ENCODE data around the gene TUBA4A.

Gene TUBA4A

DNA sequence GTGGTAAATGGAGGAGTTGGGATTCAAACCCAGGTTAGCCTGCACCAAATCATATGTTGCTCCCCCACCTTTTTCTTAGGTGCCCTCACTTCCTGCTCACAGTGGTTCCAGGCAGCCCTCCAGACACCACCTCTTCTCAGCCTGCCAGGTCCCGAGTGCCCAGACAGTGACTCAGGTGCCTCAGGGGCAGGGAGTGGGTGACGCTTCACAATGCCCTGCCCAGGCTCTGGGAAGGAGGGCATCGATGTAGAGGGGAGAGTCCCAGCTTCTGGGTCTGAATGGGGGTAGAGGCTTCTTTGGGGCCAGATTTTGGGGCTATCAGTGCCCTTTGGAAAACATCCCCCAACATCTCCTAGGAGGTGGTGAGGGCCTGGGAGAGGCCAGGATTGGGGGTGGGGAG is 20.2 kb upstream of the TUBA4A start:
- TF ChIP-seq, protein P1, sequence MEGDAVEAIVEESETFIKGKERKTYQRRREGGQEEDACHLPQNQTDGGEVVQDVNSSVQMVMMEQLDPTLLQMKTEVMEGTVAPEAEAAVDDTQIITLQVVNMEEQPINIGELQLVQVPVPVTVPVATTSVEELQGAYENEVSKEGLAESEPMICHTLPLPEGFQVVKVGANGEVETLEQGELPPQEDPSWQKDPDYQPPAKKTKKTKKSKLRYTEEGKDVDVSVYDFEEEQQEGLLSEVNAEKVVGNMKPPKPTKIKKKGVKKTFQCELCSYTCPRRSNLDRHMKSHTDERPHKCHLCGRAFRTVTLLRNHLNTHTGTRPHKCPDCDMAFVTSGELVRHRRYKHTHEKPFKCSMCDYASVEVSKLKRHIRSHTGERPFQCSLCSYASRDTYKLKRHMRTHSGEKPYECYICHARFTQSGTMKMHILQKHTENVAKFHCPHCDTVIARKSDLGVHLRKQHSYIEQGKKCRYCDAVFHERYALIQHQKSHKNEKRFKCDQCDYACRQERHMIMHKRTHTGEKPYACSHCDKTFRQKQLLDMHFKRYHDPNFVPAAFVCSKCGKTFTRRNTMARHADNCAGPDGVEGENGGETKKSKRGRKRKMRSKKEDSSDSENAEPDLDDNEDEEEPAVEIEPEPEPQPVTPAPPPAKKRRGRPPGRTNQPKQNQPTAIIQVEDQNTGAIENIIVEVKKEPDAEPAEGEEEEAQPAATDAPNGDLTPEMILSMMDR (IDR thresholded peaks at IDR 0.05; ENCODE audit: low read length, missing control alignments): no peak
- no peak overlapping the region for H3K4me3 ChIP-seq (replicated peaks; ENCODE audit: low read depth, low read length)
- DNase-seq (ENCODE audit: low read depth): no peak

DNA sequence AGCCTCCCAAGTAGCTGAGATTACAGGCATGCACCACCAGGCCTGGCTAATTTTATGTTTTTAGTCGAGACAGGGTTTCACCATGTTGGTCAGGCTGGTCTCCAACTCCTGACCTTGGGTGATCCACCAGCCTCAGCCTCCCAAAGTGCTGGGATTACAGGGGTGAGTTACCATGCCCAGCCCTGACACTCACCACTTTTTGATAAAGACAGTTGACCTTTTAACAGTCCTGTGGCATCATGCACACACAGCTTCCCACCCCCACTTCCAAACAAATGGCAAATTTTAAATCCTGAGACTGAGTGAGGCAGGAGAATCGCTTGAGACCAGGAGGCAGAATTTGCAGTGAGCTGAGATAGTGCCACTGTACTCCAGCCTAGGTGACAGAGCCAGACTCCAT is 19.3 kb upstream of the TUBA4A start:
- TF ChIP-seq, protein P1 (IDR thresholded peaks at IDR 0.05; ENCODE audit: low read length, missing control alignments): no peak
- no peak for DNase-seq (ENCODE audit: low read depth)
- H3K4me3 ChIP-seq (replicated peaks; ENCODE audit: low read depth, low read length): no peak overlapping the region

DNA sequence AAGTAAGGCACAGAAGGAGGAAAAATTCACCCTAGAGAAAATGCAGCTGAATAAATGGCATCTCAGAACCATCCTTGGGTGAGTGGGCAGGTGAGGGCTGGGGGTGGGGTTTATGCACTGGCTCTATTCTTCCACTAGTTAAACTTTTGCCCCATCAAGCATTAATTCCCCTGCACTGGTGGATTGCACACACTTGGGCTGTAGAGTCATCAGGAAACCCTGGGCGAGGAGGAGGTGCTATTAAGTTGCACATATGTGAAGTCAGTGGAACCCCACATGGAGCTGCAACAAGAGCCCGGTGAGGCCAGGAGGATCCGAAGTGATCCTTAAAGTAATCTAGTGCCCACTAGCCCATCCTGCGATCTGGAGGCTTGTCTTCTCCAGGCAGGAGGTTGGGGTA is 18.6 kb upstream of the TUBA4A start:
- no peak for DNase-seq (ENCODE audit: low read depth)
- no peak overlapping the region for H3K4me3 ChIP-seq (replicated peaks; ENCODE audit: low read depth, low read length)
- TF ChIP-seq, protein P1 (IDR thresholded peaks at IDR 0.05; ENCODE audit: low read length, missing control alignments): no peak

DNA sequence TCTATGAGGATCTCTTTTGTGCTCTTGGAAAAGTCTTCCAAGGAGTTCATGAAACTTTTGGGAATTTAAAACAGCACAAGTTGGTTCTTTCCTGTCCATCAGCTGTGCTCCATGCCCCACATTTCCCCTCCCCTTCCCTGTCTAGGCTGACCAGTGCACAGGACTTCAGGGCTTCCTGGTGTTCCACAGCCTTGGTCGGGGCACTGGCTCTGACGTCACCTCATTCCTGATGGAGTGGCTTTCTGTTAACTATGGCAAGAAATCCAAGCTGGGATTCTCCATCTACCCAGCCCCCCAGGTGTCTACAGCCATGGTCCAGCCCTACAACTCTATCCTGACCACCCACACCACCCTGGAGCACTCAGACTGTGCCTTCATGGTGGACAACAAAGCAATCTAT is 17.3 kb upstream of the TUBA4A start:
- H3K4me3 ChIP-seq (replicated peaks; ENCODE audit: low read depth, low read length): no peak overlapping the region

GRCh38 chr2:219270055-219270372 is 16.3 kb upstream of the TUBA4A start:
- H3K4me3 ChIP-seq (replicated peaks; ENCODE audit: low read depth, low read length): no peak overlapping the region
- DNase-seq (ENCODE audit: low read depth): no peak
- TF ChIP-seq, protein P1 (IDR thresholded peaks at IDR 0.05; ENCODE audit: low read length, missing control alignments): no peak

More for the DNA sequence above, 17.3 kb upstream of the TUBA4A start:
- TF ChIP-seq, protein P1 (IDR thresholded peaks at IDR 0.05; ENCODE audit: low read length, missing control alignments): no peak
- no peak for DNase-seq (ENCODE audit: low read depth)

- TF ChIP-seq, protein P1 (IDR thresholded peaks at IDR 0.05; ENCODE audit: low read length, missing control alignments): no peak
- no peak for DNase-seq (ENCODE audit: low read depth)
- H3K4me3 ChIP-seq (replicated peaks; ENCODE audit: low read depth, low read length): no peak overlapping the region
Measured at GRCh38 chr2:219269362-219270054, 15.8 kb upstream of the TUBA4A start.

DNA sequence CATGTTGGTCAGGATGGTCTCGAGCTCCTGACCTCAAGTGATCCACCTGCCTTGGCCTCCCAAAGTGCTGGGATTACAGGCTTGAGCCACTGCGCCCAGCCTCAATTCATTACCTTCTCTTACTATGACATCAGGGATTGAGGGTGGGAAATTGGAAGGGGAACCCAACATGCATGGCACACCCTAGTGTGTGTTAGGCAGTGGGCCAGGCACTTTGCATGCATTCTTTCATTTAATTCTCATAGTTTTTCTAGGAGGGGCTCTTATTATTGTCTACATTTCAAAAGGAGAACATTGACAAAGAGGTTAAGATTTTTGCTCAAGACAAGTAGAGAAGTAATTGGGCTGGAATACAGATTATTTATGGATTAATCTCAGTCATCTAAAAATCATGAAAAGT is 14.6 kb upstream of the TUBA4A start:
- no peak overlapping the region for H3K4me3 ChIP-seq (replicated peaks; ENCODE audit: low read depth, low read length)
- no peak for DNase-seq (ENCODE audit: low read depth)
- TF ChIP-seq, protein P1 (IDR thresholded peaks at IDR 0.05; ENCODE audit: low read length, missing control alignments): no peak
